ENCODE data around the gene PRICKLE2.

The PRICKLE2 gene

DNA sequence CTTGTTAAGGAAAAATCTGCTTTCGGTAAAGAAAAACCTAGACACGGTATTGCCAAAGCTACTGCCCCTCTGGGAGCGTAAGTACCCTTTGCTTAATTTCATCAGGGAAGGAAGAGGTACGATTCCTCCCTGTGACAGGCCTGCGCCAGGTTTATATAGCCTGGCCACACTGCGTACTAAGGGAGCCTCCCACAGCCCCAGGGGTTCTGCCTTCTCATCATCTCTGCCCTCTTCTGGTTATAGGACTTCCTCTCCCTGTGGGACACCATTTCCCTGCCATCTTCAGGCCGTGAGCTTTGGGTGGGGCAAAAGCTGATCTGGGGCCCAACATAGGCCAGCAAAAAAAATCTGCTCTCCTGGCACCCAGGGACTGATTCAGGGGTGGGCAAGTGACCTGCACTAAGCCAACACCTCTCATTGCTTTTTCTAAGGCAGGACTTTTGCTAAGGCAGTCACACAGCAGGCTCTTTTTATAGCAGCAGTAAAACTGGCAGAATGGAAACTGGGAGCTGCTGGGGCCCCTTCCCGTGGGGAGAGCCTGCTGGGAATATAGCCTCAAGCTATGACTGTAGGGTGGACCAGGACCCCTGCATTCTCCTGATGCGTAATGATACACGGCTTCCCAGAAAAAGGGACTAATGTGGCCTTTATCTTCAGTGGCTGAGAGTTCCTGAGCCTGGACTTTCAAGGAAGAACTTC is 76.2 kb downstream of the PRICKLE2 start:
- no peak overlapping the region for H2AFZ ChIP-seq (ENCODE audit: low read length)
- no peak overlapping the region for H3K27ac ChIP-seq (ENCODE audit: low read length)
- no peaks in the 10 kb centered on the region for H3K9me2 ChIP-seq (replicated peaks; ENCODE audit: insufficient read depth, low read length)
- no peak overlapping the region for H3K4me3 ChIP-seq (ENCODE audit: low read length)
- H3K27me3 ChIP-seq (replicated peaks; ENCODE audit: insufficient read depth, low read length), result no peaks in the 10 kb centered on the region
- H3F3A ChIP-seq (ENCODE audit: insufficient read depth, low read length), result no peaks in the 10 kb centered on the region
- no peaks in the 10 kb centered on the region for H3K4me1 ChIP-seq (ENCODE audit: low read length)
- no peaks in the 10 kb centered on the region for H4K20me1 ChIP-seq (ENCODE audit: insufficient read depth, low read length)
- DNase-seq, result no peak
- no peak overlapping the region for H3K9ac ChIP-seq (ENCODE audit: low read length)
- H3K79me2 ChIP-seq (ENCODE audit: low read length), result no peaks in the 10 kb centered on the region
- H3K9me3 ChIP-seq (replicated peaks; ENCODE audit: insufficient read depth, low read length), result no peaks in the 10 kb centered on the region
- H3K36me3 ChIP-seq (replicated peaks; ENCODE audit: insufficient read depth, low read length), result no peaks in the 10 kb centered on the region
- H3K4me2 ChIP-seq (ENCODE audit: low read depth, low read length), result no peak overlapping the region
- TF ChIP-seq, protein P1, sequence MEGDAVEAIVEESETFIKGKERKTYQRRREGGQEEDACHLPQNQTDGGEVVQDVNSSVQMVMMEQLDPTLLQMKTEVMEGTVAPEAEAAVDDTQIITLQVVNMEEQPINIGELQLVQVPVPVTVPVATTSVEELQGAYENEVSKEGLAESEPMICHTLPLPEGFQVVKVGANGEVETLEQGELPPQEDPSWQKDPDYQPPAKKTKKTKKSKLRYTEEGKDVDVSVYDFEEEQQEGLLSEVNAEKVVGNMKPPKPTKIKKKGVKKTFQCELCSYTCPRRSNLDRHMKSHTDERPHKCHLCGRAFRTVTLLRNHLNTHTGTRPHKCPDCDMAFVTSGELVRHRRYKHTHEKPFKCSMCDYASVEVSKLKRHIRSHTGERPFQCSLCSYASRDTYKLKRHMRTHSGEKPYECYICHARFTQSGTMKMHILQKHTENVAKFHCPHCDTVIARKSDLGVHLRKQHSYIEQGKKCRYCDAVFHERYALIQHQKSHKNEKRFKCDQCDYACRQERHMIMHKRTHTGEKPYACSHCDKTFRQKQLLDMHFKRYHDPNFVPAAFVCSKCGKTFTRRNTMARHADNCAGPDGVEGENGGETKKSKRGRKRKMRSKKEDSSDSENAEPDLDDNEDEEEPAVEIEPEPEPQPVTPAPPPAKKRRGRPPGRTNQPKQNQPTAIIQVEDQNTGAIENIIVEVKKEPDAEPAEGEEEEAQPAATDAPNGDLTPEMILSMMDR (IDR thresholded peaks at IDR 0.05; ENCODE audit: low read length), result no peak

DNA sequence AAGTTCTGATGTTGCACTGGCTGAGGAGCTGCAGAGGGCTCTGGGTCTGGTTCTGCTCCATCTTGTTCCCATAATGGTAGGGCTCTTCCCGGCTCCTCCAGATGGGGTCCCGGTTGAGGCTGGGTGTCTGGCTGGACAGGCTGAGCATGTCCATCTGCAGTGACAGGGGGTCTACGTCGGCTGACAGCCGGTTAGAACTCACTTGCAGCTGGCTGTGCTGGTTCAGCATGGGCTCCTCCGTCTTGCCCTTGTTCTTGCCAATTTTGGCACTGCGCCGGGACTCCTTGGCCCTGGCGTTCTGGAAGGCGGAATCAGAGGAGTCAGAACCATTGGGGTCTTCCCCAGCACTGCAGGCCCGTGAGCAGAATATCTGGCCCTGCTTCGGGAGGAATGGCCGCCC is 78.1 kb downstream of the PRICKLE2 start:
- no peaks in the 10 kb centered on the region for H3K4me1 ChIP-seq (ENCODE audit: low read length)
- H3K79me2 ChIP-seq (ENCODE audit: low read length), result no peaks in the 10 kb centered on the region
- H3F3A ChIP-seq (ENCODE audit: insufficient read depth, low read length), result no peaks in the 10 kb centered on the region
- H3K36me3 ChIP-seq (replicated peaks; ENCODE audit: insufficient read depth, low read length), result no peaks in the 10 kb centered on the region
- no peak overlapping the region for H3K27ac ChIP-seq (ENCODE audit: low read length)
- no peak overlapping the region for H3K4me3 ChIP-seq (ENCODE audit: low read length)
- H3K4me2 ChIP-seq (ENCODE audit: low read depth, low read length), result no peak overlapping the region
- DNase-seq, result no peak
- no peaks in the 10 kb centered on the region for H3K27me3 ChIP-seq (replicated peaks; ENCODE audit: insufficient read depth, low read length)
- no peaks in the 10 kb centered on the region for H3K9me2 ChIP-seq (replicated peaks; ENCODE audit: insufficient read depth, low read length)
- H2AFZ ChIP-seq (ENCODE audit: low read length), result no peak overlapping the region
- no peak for TF ChIP-seq EZH2phosphoT487 (IDR thresholded peaks at IDR 0.05; ENCODE audit: low read length)
- TF ChIP-seq, protein P1 (IDR thresholded peaks at IDR 0.05; ENCODE audit: low read length), result no peak
- TF ChIP-seq EZH2 (optimal IDR thresholded peaks at IDR 0.05; ENCODE audit: low read depth, low read length), result no peak
- H3K9ac ChIP-seq (ENCODE audit: low read length), result no peak overlapping the region
- H4K20me1 ChIP-seq (ENCODE audit: insufficient read depth, low read length), result no peaks in the 10 kb centered on the region
- no peaks in the 10 kb centered on the region for H3K9me3 ChIP-seq (replicated peaks; ENCODE audit: insufficient read depth, low read length)

GRCh38 chr3:64145438-64145837 is 79.8 kb downstream of the PRICKLE2 start:
- Histone ChIP-seq H3K4me2 (ENCODE audit: low read depth, low read length) (no peak overlapping the region), H3K4me3 (ENCODE audit: low read length) (no peak overlapping the region), H3K9me3 (replicated peaks; ENCODE audit: insufficient read depth, low read length) (no peaks in the 10 kb centered on the region), H3K9me2 (replicated peaks; ENCODE audit: insufficient read depth, low read length) (no peaks in the 10 kb centered on the region), H3K9ac (ENCODE audit: low read length) (no peak overlapping the region), H4K20me1 (ENCODE audit: insufficient read depth, low read length) (no peaks in the 10 kb centered on the region), H3K27ac (ENCODE audit: low read length) (no peak overlapping the region), H2AFZ (ENCODE audit: low read length) (no peak overlapping the region), H3K4me1 (ENCODE audit: low read length) (no peaks in the 10 kb centered on the region), H3F3A (ENCODE audit: insufficient read depth, low read length) (no peaks in the 10 kb centered on the region), H3K27me3 (replicated peaks; ENCODE audit: insufficient read depth, low read length) (no peaks in the 10 kb centered on the region), H3K79me2 (ENCODE audit: low read length) (no peaks in the 10 kb centered on the region), H3K36me3 (replicated peaks; ENCODE audit: insufficient read depth, low read length) (no peaks in the 10 kb centered on the region)
- no peak for DNase-seq
- TF ChIP-seq, protein P1 (IDR thresholded peaks at IDR 0.05; ENCODE audit: low read length), result no peak
- TF ChIP-seq EZH2phosphoT487 (IDR thresholded peaks at IDR 0.05; ENCODE audit: low read length) (no peak), EZH2 (optimal IDR thresholded peaks at IDR 0.05; ENCODE audit: low read depth, low read length) (no peak)

Data from MM.1S (cell line).